HUES48 (cell line): Measurements from ENCODE around the gene CLCNKB.

ENCODE experiments used
- H3K27ac ChIP-seq: one replicate; pipeline ENCODE4 v1.7.0; 2013; ENCODE audit warnings: low read depth, low read length, inconsistent platforms
- H3K27me3 ChIP-seq: 2 replicates; pipeline ENCODE4 v1.6.1; 2013; ENCODE audit warnings: mild to moderate bottlenecking, low read length; ENCODE audit not compliant: control insufficient read depth, insufficient read depth
- H3K36me3 ChIP-seq: 2 replicates; pipeline ENCODE4 v1.6.1; 2013; ENCODE audit warnings: low read length; ENCODE audit not compliant: control insufficient read depth, insufficient read depth
- H3K4me1 ChIP-seq: 2 replicates; pipeline ENCODE4 v1.6.1; 2013; ENCODE audit warnings: mild to moderate bottlenecking, low read length; ENCODE audit not compliant: control insufficient read depth, insufficient read depth
- H3K4me3 ChIP-seq: 2 replicates; pipeline ENCODE4 v1.5.1; 2013; ENCODE audit warnings: mild to moderate bottlenecking, low read depth, low read length
- H3K9ac ChIP-seq: 2 replicates; pipeline ENCODE4 v1.6.1; 2013; ENCODE audit warnings: mild to moderate bottlenecking, low read depth, low read length, moderate library complexity
- H3K9me3 ChIP-seq: 2 replicates; pipeline ENCODE4 v1.6.1; 2013; ENCODE audit warnings: low read length; ENCODE audit not compliant: control insufficient read depth, insufficient read depth

CLCNKB gene

GRCh38 chr1:16072095-16072494, 28.5 kb downstream of the CLCNKB start:
- H3K9ac ChIP-seq = no peak overlapping the region
- H3K4me3 ChIP-seq = no peak overlapping the region
- H3K27me3 ChIP-seq = peaks cover 57% of the 10 kb centered on the region
- H3K4me1 ChIP-seq = no peaks in the 10 kb centered on the region
- H3K36me3 ChIP-seq = no peaks in the 10 kb centered on the region
- no peaks in the 10 kb centered on the region for H3K9me3 ChIP-seq
- H3K27ac ChIP-seq = no peak overlapping the region

- Histone ChIP-seq H3K4me1 (no peaks in the 10 kb centered on the region), H3K9me3 (no peaks in the 10 kb centered on the region), H3K4me3 (peak overlapping the region; percentile 54), H3K27me3 (peaks cover 57% of the 10 kb centered on the region), H3K9ac (no peak overlapping the region), H3K36me3 (no peaks in the 10 kb centered on the region), H3K27ac (no peak overlapping the region)
Measured at GRCh38 chr1:16072616-16073484, 29.3 kb downstream of the CLCNKB start.

GRCh38 chr1:16073490-16074119, 30.0 kb downstream of the CLCNKB start, which contains the start of gene FAM131C:
Gene FAM131C (minus strand): TSS chr1:16073651. CDS start chr1:16073442, 209 bp downstream.
- peak within 1 kb of the TSS; percentile 54 for H3K4me3 ChIP-seq
- H3K27me3 ChIP-seq = peaks cover 57% of the 10 kb centered on the region
- no peak within 1 kb of the TSS for H3K9ac ChIP-seq
- H3K4me1 ChIP-seq = no peaks in the 10 kb centered on the region
- H3K27ac ChIP-seq = no peak within 1 kb of the TSS
- no peaks in the 10 kb centered on the region for H3K9me3 ChIP-seq
- H3K36me3 ChIP-seq = no peaks in the 10 kb centered on the region

- no peaks in the 10 kb centered on the region for H3K36me3 ChIP-seq
Measured at GRCh38 chr1:16074217-16074616, 30.6 kb downstream of the CLCNKB start.

GRCh38 chr1:16075337-16076030, 31.9 kb downstream of the CLCNKB start:
- H3K9me3 ChIP-seq = no peaks in the 10 kb centered on the region
- H3K4me3 ChIP-seq = no peak overlapping the region
- H3K4me1 ChIP-seq = peaks cover 5% of the 10 kb centered on the region; the same call in 1 of the 2 replicates
- H3K9ac ChIP-seq = no peak overlapping the region
- peaks cover 57% of the 10 kb centered on the region for H3K27me3 ChIP-seq
- H3K27ac ChIP-seq = no peak overlapping the region
- no peaks in the 10 kb centered on the region for H3K36me3 ChIP-seq

More at GRCh38 chr1:16074217-16074616, 30.6 kb downstream of the CLCNKB start:
- Histone ChIP-seq H3K27me3 (peaks cover 57% of the 10 kb centered on the region), H3K27ac (no peak overlapping the region), H3K9ac (no peak overlapping the region), H3K4me1 (peaks cover 4% of the 10 kb centered on the region; the same call in 1 of the 2 replicates), H3K9me3 (no peaks in the 10 kb centered on the region), H3K4me3 (peak overlapping the region; percentile 54)

- Histone ChIP-seq H3K4me3 (no peak overlapping the region), H3K9ac (no peak overlapping the region), H3K9me3 (no peaks in the 10 kb centered on the region), H3K36me3 (no peaks in the 10 kb centered on the region), H3K4me1 (peaks cover 5% of the 10 kb centered on the region; the same call in 1 of the 2 replicates), H3K27me3 (peaks cover 50% of the 10 kb centered on the region), H3K27ac (no peak overlapping the region)
Measured at GRCh38 chr1:16076031-16076864, 32.7 kb downstream of the CLCNKB start.

- H3K4me3 ChIP-seq = no peak overlapping the region
- H3K27ac ChIP-seq = no peak overlapping the region
- peaks cover 5% of the 10 kb centered on the region; the same call in 1 of the 2 replicates for H3K4me1 ChIP-seq
Measured at GRCh38 chr1:16076865-16077238, 33.3 kb downstream of the CLCNKB start.

GRCh38 chr1:16077406-16078245, 34.0 kb downstream of the CLCNKB start:
- Histone ChIP-seq H3K4me1 (peaks cover 5% of the 10 kb centered on the region; the same call in 1 of the 2 replicates), H3K36me3 (no peaks in the 10 kb centered on the region), H3K27ac (no peak overlapping the region), H3K4me3 (no peak overlapping the region), H3K27me3 (peaks cover 39% of the 10 kb centered on the region), H3K9me3 (no peaks in the 10 kb centered on the region), H3K9ac (no peak overlapping the region)

More at GRCh38 chr1:16076865-16077238, 33.3 kb downstream of the CLCNKB start:
- Histone ChIP-seq H3K9me3 (no peaks in the 10 kb centered on the region), H3K36me3 (no peaks in the 10 kb centered on the region), H3K27me3 (peaks cover 47% of the 10 kb centered on the region), H3K9ac (no peak overlapping the region)

- Histone ChIP-seq H3K27me3 (peaks cover 26% of the 10 kb centered on the region), H3K36me3 (no peaks in the 10 kb centered on the region), H3K27ac (no peak overlapping the region), H3K9me3 (no peaks in the 10 kb centered on the region), H3K4me3 (no peak overlapping the region), H3K4me1 (peaks cover 5% of the 10 kb centered on the region; the same call in 1 of the 2 replicates), H3K9ac (no peak overlapping the region)
Measured at GRCh38 chr1:16078925-16079656, 35.5 kb downstream of the CLCNKB start.
